Stimulated activated CD8-positive, alpha-beta memory T cell treated with anti-CD3 and anti-CD28 coated beads, Interleukin-7, amount 100 ng/mL, for 1 hour (primary cell): ENCODE results near the gene PRDM16.

Experiments used
- DNase-seq, 2 donors: peaks; one replicate each; pipeline ENCODE4 v3.0.0-alpha.2; 2020; ENCODE audit warnings: low read depth in 2 of 2

PRDM16 gene

GRCh38 chr1:3244025-3244926 lies 175.3 kb downstream of the PRDM16 start:
- DNase-seq, result no peak

- DNase-seq, result no peak
Observed at GRCh38 chr1:3244927-3245315, 175.9 kb downstream of the PRDM16 start.

- no peak for DNase-seq
Observed at GRCh38 chr1:3245344-3245743, 176.3 kb downstream of the PRDM16 start.

- DNase-seq, result no peak
Observed at GRCh38 chr1:3245768-3246167, 176.8 kb downstream of the PRDM16 start.

GRCh38 chr1:3246251-3246650 lies 177.2 kb downstream of the PRDM16 start:
- DNase-seq, result no peak

- no peak for DNase-seq
Observed at GRCh38 chr1:3247521-3248121, 178.6 kb downstream of the PRDM16 start.

- DNase-seq, result no peak
Observed at GRCh38 chr1:3248155-3249141, 179.4 kb downstream of the PRDM16 start.

GRCh38 chr1:3249231-3249630 lies 180.2 kb downstream of the PRDM16 start:
- DNase-seq, result no peak

GRCh38 chr1:3249631-3250501 lies 180.9 kb downstream of the PRDM16 start:
- no peak for DNase-seq

- DNase-seq, result no peak
Observed at GRCh38 chr1:3250624-3251023, 181.6 kb downstream of the PRDM16 start.

- DNase-seq, result no peak
Observed at GRCh38 chr1:3251099-3251806, 182.2 kb downstream of the PRDM16 start.

GRCh38 chr1:3251807-3252428 lies 182.9 kb downstream of the PRDM16 start:
- no peak for DNase-seq

GRCh38 chr1:3255680-3256079 lies 186.7 kb downstream of the PRDM16 start:
- DNase-seq, result no peak

- DNase-seq, result no peak
Observed at GRCh38 chr1:3257788-3258187, 188.8 kb downstream of the PRDM16 start.

GRCh38 chr1:3258386-3259003 lies 189.5 kb downstream of the PRDM16 start:
- DNase-seq, result no peak

- DNase-seq, result no peak
Observed at GRCh38 chr1:3259020-3259419, 190.0 kb downstream of the PRDM16 start.

- DNase-seq, result no peak
Observed at GRCh38 chr1:3261007-3261968, 192.3 kb downstream of the PRDM16 start.

GRCh38 chr1:3261969-3262579 lies 193.1 kb downstream of the PRDM16 start:
- no peak for DNase-seq
